NCI-H345 treated with DMSO at 0.1 percent for 48 hours (cell line): ENCODE measurements around the gene C4orf50.
"Not testable (repeated sequence)": the region's sequence is repeated elsewhere in the genome, so short reads cannot be mapped to it uniquely, and the experiment has no call there.

Experiments
- DNase-seq: peaks from one replicate; lab custom pipeline; 2025; ENCODE audit not compliant: unreplicated experiment; lab: John Stamatoyannopoulos, UW

Gene C4orf50

DNA sequence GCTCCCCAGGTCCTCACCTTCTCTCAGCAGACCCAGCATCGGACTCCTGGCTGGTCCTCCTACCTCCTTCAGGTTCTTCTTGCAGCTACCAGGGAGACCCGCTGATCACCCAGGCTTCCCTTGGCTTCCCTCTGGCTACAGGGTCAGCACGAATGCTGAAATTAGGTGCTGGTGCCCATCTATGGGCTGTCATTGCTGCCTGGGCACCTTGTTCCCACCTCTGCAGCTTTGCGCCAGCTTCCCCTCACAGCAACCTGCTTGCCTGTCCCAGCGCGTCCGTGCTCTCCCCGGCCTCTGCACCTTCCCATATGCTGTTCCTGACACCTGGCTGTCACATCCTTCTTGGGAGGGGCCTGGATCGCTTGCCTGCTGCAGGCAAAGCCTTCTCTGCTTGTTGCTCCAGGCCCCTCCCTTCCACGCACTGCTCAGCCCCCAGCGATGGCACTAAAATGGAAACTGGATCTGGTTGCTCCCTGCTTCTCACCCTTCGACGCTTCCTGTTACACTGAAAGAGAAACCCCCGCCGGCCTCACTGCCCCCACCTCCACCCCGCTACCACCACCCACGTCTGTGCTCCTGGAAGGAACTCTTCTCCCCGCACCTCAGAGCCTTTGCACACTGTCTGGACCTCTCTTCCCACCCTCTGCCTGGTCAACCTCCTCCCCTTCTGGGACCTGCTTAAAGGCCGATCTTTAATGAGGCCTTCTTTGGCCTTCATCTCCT lies 22.2 kb downstream of the C4orf50 start:
- no peak for DNase-seq

DNA sequence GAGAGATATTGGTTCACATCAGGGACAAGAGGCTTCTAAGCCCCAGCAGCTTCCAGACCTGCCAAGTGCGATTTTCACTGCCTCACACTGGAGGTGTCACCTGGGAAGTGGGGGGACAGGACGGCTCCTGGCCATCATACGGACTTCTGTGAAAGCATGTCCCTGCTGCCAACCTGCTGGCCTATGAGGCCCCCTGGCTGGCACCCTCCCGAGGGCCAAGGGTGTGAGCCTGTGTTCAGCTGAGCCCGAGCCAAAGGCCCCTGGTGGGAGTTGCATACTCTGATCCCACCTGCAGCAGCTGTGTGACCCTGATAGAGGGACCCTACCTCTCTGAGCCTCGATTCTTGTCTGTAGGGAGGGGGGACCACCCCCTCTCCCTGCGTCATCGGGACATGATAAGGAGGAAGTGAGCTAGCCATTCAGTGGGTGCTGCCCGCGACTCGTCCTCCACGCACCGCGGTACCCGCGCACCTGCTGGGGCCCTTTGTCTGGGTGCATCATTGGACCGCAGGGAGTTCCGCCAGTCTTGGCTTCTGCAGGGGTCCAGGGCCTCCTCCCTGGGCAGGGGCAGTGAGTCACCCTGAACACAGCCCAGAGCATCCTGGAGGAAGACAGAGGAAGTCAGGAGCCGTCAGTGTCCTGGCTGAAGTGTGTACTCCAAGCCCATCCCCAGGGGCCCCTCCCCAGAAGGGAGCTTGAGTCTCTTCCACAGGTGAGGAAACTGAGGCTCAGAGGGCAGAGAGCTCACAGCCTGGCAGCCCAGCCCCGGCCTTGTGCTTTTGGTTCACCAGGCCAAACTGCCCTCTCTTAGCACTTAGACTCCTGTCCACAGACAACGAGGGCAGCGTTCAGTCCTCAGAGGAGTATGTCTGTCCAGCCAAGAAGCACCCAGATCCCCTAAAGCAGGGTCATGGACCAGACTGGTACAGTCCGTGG lies 24.1 kb downstream of the C4orf50 start:
- DNase-seq = no peak

DNA sequence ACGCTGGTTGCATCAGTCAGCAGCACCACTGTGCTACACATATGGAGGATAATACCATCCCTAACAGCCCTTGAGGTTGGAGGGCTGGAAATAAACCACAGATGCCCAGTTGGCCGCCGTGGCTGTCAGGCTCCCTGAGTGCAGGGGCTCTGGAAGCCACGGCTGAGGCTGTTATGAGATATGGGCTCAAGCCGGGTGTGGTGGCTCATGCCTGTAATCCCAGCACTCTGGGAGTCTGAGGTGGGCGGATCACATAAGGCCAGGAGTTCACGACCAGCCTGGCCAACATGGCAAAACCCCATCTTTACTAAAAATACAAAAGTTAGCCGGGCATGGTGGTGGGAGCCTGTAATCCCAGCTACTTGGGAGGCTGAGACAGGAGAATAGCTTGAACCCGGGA lies 24.9 kb downstream of the C4orf50 start:
- not testable (repeated sequence) for DNase-seq

GRCh38 chr4:5992828-5993321 lies 25.4 kb downstream of the C4orf50 start:
- DNase-seq = no peak

DNA sequence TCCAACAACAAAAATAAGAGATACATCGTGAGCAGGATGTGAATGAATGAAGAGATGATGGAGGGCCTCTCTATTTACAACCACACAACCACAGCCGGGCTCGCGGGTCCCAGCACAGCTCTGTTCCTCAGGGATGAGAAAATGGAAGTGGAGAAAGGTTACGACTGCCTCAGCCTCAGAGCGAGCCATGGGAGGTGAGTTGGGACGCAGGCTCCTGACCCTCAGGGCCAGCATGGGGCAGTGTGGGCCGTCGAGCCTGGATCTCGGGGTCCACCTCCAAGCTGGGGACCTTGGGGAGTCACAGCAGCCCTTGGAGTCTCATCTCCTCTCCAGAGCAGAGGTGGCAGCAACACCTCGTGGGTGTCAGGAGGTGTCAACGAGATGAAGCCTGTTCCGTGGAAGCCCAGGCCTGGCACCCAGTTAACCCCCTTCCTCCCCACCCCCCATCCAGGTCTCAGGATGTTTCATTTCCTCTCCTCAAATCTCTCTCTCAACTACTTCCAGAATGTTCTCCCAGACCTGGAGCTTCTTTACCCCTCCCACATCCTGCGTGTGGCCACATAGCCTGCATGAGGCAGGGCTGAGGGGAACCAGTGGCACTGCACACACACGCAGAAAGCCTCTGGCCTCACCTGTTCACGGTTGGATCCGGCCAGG lies 25.9 kb downstream of the C4orf50 start:
- DNase-seq = peak; percentile 49

GRCh38 chr4:5991405-5991804 lies 26.8 kb downstream of the C4orf50 start:
- no peak for DNase-seq

- no peak for DNase-seq
Measured at GRCh38 chr4:5990446-5991160, 27.6 kb downstream of the C4orf50 start.

DNA sequence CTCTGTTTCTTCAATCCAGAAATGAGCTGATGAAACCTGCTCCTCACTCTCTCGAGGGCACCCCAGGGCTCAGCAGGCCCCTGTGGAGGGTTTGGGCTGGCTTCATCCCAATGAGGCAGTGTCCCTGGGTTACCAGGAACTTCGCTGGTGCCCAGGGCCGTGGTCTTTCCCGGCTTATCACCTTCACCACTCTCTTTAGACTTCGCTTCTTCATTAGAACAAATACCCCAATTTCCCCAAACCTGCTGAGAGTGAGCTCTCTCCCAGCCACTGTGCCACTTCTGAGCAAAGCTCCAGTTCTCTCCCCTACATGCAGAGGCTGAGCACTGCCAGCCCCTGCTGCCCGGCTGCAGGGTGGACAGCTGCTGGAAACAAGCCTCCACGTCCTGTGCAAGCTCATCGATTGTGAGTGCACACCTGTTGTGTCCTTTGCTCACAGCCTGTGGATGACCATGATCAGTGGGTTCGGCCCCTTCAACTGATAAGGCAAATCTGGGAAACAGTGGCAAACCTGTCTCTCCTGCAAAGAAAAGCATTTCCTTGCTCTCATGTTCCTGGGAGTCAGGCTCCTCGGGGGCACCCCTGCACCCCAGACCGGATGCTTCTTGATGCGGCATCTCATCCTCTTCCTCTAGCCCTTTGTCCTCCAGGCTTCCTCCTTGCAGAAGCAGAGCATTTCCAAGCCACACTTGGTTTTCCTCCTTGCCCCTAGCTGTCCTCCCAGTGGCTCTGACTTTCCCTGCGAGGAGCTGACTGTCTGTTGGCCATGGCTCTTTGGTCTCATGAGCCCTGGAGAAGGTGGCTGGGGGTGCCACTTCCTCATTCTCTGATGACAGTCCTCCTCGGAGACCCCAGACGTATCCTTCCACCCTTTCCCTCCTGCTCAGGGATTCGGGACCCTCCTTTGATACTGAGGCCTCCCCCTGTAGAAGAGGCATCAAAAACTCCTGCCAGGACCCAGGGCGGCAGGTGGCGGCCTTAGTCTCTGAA lies 28.7 kb downstream of the C4orf50 start:
- no peak for DNase-seq

- DNase-seq = no peak
Measured at GRCh38 chr4:5988086-5988845, 30.0 kb downstream of the C4orf50 start.

- no peak for DNase-seq
Measured at GRCh38 chr4:5984843-5985242, 33.4 kb downstream of the C4orf50 start.

GRCh38 chr4:5982156-5982973 lies 35.9 kb downstream of the C4orf50 start:
- no peak for DNase-seq

DNA sequence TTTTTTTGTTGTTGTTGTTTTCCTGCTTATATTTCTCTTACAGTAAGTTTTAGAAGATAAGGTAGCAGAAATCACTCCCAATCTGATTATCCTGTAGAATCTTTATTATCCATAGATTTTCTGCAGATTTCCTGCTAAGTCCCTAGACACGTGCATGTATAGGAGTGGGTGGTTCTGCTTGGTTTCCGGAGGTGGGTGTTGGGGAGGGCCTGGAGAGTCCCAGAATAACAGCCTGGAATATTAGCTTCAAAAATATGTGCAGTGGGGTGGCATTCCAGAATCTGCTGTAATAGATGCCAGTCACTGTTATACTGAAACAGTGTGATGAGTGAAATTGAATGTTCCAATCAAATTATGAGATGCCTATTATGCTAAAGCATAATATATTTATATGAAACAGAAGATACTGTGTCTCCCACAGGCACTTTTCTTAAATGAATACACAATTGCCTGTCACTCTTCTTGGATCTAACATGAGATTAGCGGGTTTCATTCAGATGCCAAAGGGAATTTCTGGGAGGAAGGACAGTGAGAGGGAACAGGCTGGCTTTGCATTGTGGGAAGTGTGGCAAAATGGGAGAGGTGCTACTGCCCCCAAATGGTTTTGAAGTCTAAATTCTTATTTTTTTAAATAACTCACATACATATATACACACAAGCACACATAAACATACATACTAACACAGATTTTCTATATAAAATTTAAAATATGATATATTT lies 37.6 kb downstream of the C4orf50 start:
- DNase-seq = no peak

- no peak for DNase-seq
Measured at GRCh38 chr4:5979981-5980380, 38.2 kb downstream of the C4orf50 start.

DNA sequence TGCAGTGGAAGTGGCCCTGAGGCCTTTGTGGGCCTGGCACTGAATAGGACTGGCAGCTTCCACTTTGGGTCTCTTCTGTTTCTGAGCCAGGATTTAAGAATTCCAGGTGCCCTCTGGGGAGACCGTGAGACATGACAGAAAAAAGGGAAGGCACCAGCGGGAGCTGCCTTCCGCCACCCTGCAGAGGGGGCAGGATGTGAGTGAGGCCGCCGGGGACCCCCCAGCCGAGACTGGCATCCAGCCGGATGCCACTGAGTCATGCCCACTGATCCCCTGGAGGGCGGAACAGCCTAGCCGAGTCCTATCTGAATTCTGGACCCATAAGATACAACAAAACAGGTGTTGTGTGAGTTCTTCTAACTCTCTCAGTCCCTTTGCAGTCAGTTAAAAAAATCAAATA lies 41.3 kb downstream of the C4orf50 start:
- DNase-seq = no peak

DNA sequence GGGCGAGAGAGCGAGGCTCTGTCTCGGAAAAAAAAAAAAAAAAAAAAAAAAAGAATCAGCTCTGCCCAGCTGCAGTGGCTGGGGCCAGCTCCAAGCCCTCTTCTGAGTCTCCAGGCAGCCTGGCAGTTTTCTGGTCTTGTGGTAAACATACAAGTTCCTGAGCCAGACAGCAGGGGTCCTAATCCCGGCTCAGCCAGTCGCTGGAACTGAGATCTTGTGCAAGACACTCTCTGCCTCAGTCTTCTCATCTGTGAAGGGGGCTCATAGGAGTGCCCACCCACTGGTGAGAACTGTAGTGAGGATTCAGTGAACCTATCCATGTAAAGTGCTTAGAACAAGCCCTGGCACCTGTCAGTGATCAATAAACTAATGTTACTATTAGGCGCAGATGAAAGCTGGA lies 41.8 kb downstream of the C4orf50 start:
- DNase-seq = no peak

GRCh38 chr4:5974321-5974720 lies 43.9 kb downstream of the C4orf50 start:
- no peak for DNase-seq

DNA sequence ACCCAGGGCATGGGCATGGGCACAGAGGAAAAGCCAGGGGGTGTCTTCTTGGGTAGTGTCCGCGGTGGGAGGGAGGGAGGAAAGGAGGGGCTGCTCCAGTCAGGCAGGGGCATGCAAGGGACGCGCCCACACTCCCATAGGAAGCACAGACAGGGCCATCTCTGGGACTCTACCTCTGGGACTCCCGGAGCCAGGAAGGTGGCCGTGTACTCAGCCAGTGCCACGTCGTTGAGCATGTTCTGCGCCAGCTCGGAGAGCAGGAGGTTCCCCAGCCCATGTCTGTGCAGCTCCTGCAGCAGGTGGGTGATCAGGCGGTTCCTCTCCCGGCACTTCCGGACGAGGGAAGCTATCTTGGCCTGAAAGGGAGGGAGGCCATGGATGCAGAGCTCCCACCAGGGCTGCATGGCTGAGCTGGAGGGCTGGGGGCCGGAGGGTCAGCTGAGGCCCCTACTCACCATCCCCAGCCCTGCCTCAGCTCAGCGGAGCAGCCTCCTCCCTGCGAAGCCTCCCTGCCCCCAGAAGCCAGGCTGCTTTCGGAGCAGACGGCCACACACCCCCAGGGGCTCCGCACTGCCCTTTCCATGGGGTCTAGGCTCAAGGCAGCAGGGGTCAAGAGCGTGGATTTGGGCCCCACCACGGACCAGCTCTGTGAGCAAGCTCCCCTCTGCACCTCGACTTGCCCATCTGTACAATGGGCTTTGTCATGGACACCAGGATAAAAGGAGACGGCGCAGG lies 44.6 kb downstream of the C4orf50 start:
- DNase-seq = no peak
